ENCODE results near the gene ALLC. TPM values are rescaled to one million over a fixed set of nuclear protein-coding genes. Genes with fewer than 3 reads are reported as not detected.

ALLC gene
- total and polyA plus RNA-seq, 5 donors, result 0.23 to 0.57 (median 0.32) TPM; not detected in 1

- Histone ChIP-seq H3K27ac (ENCODE audit: low read length) (no peak overlapping the region), H3K27me3 (ENCODE audit: control insufficient read depth, insufficient read depth) (no peaks in the 10 kb centered on the region), H3K4me3 (ENCODE audit: low read length) (no peak overlapping the region), H3K4me1 (ENCODE audit: control insufficient read depth, insufficient read depth, low read length) (no peaks in the 10 kb centered on the region), H3K9me3 (ENCODE audit: control insufficient read depth, low read length) (no peaks in the 10 kb centered on the region)
- DNase-seq, result peak in 1 of 3 donors; percentile 47
- intact Hi-C loops (cut with DNase I), result loop anchor here in 1 of 4 donors (10.0 kb wide), 1 partner anchor 64 kb away; no protein-coding TSS in a partner anchor
- 92% methylated on average over 20 of the region's 20 CpGs for whole genome bisulfite sequencing
- ATAC-seq, result no peak
Observed at GRCh38 chr2:3648652-3649177, 9.3 kb upstream of the ALLC start.

GRCh38 chr2:3649581-3649980 is 8.4 kb upstream of the ALLC start:
- DNase-seq (peak in 1 of 3 donors; percentile 35), ATAC-seq (no peak)
- intact Hi-C loops (cut with DNase I), result loop anchor here in 1 of 4 donors (10.0 kb wide), 1 partner anchor 65 kb away; no protein-coding TSS in a partner anchor
- Histone ChIP-seq H3K27me3 (ENCODE audit: control insufficient read depth, insufficient read depth) (no peaks in the 10 kb centered on the region), H3K4me1 (ENCODE audit: control insufficient read depth, insufficient read depth, low read length) (no peaks in the 10 kb centered on the region), H3K4me3 (ENCODE audit: low read length) (no peak overlapping the region), H3K9me3 (ENCODE audit: control insufficient read depth, low read length) (no peaks in the 10 kb centered on the region), H3K27ac (ENCODE audit: low read length) (no peak overlapping the region)
- WGBS, result 84% methylated on average over 16 of the region's 16 CpGs

- DNase-seq (peak in 1 of 3 donors; percentile 36), ATAC-seq (peak in 1 of 2 donors; percentile 3)
- H3K4me3 ChIP-seq (ENCODE audit: low read length), result no peak overlapping the region
- H3K4me1 ChIP-seq (ENCODE audit: control insufficient read depth, insufficient read depth, low read length), result no peaks in the 10 kb centered on the region
- intact Hi-C loops (cut with DNase I), result loop anchor here in 2 of 4 donors (5.0 to 10.0 kb wide), 2 partner anchors 63 to 226 kb away; no protein-coding TSS in a partner anchor
- WGBS, result 76% methylated on average over 20 of the region's 20 CpGs
- no peak overlapping the region for H3K27ac ChIP-seq (ENCODE audit: low read length)
- no peaks in the 10 kb centered on the region for H3K9me3 ChIP-seq (ENCODE audit: control insufficient read depth, low read length)
- H3K27me3 ChIP-seq (ENCODE audit: control insufficient read depth, insufficient read depth), result no peaks in the 10 kb centered on the region
Observed at GRCh38 chr2:3650140-3650920, 7.7 kb upstream of the ALLC start.

GRCh38 chr2:3651691-3652648 is 6.0 kb upstream of the ALLC start:
- intact Hi-C loops (cut with DNase I), result loop anchor here in 2 of 4 donors (5.0 to 10.0 kb wide), 2 partner anchors 65 to 227 kb away; no protein-coding TSS in a partner anchor
- peak; percentile 60 to 63 for ATAC-seq
- Histone ChIP-seq H3K27ac (ENCODE audit: low read length) (peak overlapping the region; percentile 38), H3K9me3 (ENCODE audit: control insufficient read depth, low read length) (no peaks in the 10 kb centered on the region), H3K4me1 (ENCODE audit: control insufficient read depth, insufficient read depth, low read length) (no peaks in the 10 kb centered on the region), H3K4me3 (ENCODE audit: low read length) (peak overlapping the region; percentile 3), H3K27me3 (ENCODE audit: control insufficient read depth, insufficient read depth) (no peaks in the 10 kb centered on the region)
- peak; percentile 55 to 80 (median 77) for DNase-seq
- WGBS, result 28% methylated on average over 45 of the region's 45 CpGs

- ATAC-seq (no peak), DNase-seq (peak in 1 of 3 donors; percentile 48)
- no peaks in the 10 kb centered on the region for H3K9me3 ChIP-seq (ENCODE audit: control insufficient read depth, low read length)
- WGBS, result 94% methylated on average over 9 of the region's 9 CpGs
- no peak overlapping the region for H3K4me3 ChIP-seq (ENCODE audit: low read length)
- intact Hi-C loops (cut with DNase I), result loop anchor here in 2 of 4 donors (5.0 to 10.0 kb wide), 2 partner anchors 66 to 228 kb away; no protein-coding TSS in a partner anchor
- no peaks in the 10 kb centered on the region for H3K4me1 ChIP-seq (ENCODE audit: control insufficient read depth, insufficient read depth, low read length)
- no peaks in the 10 kb centered on the region for H3K27me3 ChIP-seq (ENCODE audit: control insufficient read depth, insufficient read depth)
- H3K27ac ChIP-seq (ENCODE audit: low read length), result no peak overlapping the region
Observed at GRCh38 chr2:3652896-3653625, 4.9 kb upstream of the ALLC start.

- ATAC-seq (no peak), DNase-seq (no peak)
- Histone ChIP-seq H3K27me3 (ENCODE audit: control insufficient read depth, insufficient read depth) (no peaks in the 10 kb centered on the region), H3K4me3 (ENCODE audit: low read length) (no peak overlapping the region), H3K9me3 (ENCODE audit: control insufficient read depth, low read length) (no peaks in the 10 kb centered on the region), H3K4me1 (ENCODE audit: control insufficient read depth, insufficient read depth, low read length) (no peaks in the 10 kb centered on the region), H3K27ac (ENCODE audit: low read length) (no peak overlapping the region)
- WGBS, result 76% methylated on average over 10 of the region's 10 CpGs
- intact Hi-C loops (cut with DNase I), result loop anchor here in 2 of 4 donors (5.0 to 10.0 kb wide), 2 partner anchors 67 to 229 kb away; no protein-coding TSS in a partner anchor
Observed at GRCh38 chr2:3654011-3654410, 4.0 kb upstream of the ALLC start.

- DNase-seq (no peak), ATAC-seq (no peak)
- no peaks in the 10 kb centered on the region for H3K4me1 ChIP-seq (ENCODE audit: control insufficient read depth, insufficient read depth, low read length)
- no peaks in the 10 kb centered on the region for H3K9me3 ChIP-seq (ENCODE audit: control insufficient read depth, low read length)
- 79% methylated on average over 21 of the region's 21 CpGs for WGBS
- H3K27ac ChIP-seq (ENCODE audit: low read length), result no peak overlapping the region
- intact Hi-C loops (cut with DNase I), result loop anchor here in 2 of 4 donors (5.0 to 10.0 kb wide), 2 partner anchors 67 to 230 kb away; no protein-coding TSS in a partner anchor
- H3K27me3 ChIP-seq (ENCODE audit: control insufficient read depth, insufficient read depth), result no peaks in the 10 kb centered on the region
- H3K4me3 ChIP-seq (ENCODE audit: low read length), result no peak overlapping the region
Observed at GRCh38 chr2:3654531-3655225, 3.3 kb upstream of the ALLC start.

- Histone ChIP-seq H3K4me3 (ENCODE audit: low read length) (no peak overlapping the region), H3K27ac (ENCODE audit: low read length) (no peak overlapping the region), H3K4me1 (ENCODE audit: control insufficient read depth, insufficient read depth, low read length) (no peaks in the 10 kb centered on the region), H3K9me3 (ENCODE audit: control insufficient read depth, low read length) (no peaks in the 10 kb centered on the region), H3K27me3 (ENCODE audit: control insufficient read depth, insufficient read depth) (no peaks in the 10 kb centered on the region)
- DNase-seq (peak in 2 of 3 donors; percentile 14 to 22), ATAC-seq (no peak)
- intact Hi-C loops (cut with DNase I), result loop anchor here in 1 of 4 donors (10.0 kb wide), 1 partner anchor 231 kb away; no protein-coding TSS in a partner anchor
- 74% methylated on average over 28 of the region's 28 CpGs for WGBS
Observed at GRCh38 chr2:3655871-3656761, 1.9 kb upstream of the ALLC start.

All from right cardiac atrium (tissue), 5 donors.